B cell (primary cell): Measurements from ENCODE around the gene TAS1R1. TPM values are rescaled to one million over a fixed set of nuclear protein-coding genes. Genes with fewer than 3 reads are reported as not detected.

ENCODE experiments used
- ATAC-seq: fragments of 200-7000 bp; cut with Tn5 transposase; one replicate; pipeline ENCODE4 v1.10.0; 2021; ENCODE audit warnings: low read depth, mild to moderate bottlenecking, moderate number of reproducible peaks, moderate library complexity
- CTCF ChIA-PET: fragments of 350-600 bp; sonication (Branson Sonifier 250); formaldehyde crosslinking; loops from one replicate; lab custom pipeline; 2021; ENCODE audit warnings: antibody characterized with exemption, inconsistent platforms; lab: Charles Lee
- POLR2A ChIA-PET: fragments of 350-600 bp; sonication (Branson Sonifier 250); formaldehyde crosslinking; loops from one replicate; lab custom pipeline; 2021; ENCODE audit warnings: antibody characterized with exemption; lab: Charles Lee
- DNase-seq: peaks from one replicate; pipeline ENCODE4 v3.0.0; 2013
- H2AFZ ChIP-seq: 2 replicates; pipeline ENCODE4 v1.6.1; 2012; ENCODE audit warnings: mild to moderate bottlenecking, low read depth, low read length; ENCODE audit not compliant: insufficient read depth, poor library complexity, severe bottlenecking
- H3K27ac ChIP-seq, 2 donors: 1 replicate in 1 of 2; 2 replicates in 1 of 2; pipeline ENCODE4 v1.5.1; 2012 to 2013; ENCODE audit warnings: low read length in 2 of 2, mild to moderate bottlenecking in 2 of 2, moderate library complexity in 1 of 2
- H3K27me3 ChIP-seq, 4 experiments: fragments of 200-600 bp in 1 of 4; sonication (generic) in 1 of 4; replicated peaks in 1 of 4; 1 replicate in 2 of 4; 2 replicates in 2 of 4; pipeline versions ENCODE4 v1.6.1 to v1.7.0; 2013 to 2016; ENCODE audit warnings: low read length in 3 of 4, mild to moderate bottlenecking in 2 of 4, mixed read lengths in 1 of 4, moderate library complexity in 1 of 4; ENCODE audit not compliant: insufficient read depth in 4 of 4, control insufficient read depth in 3 of 4; ENCODE audit errors: control extremely low read depth in 1 of 4
- H3K36me3 ChIP-seq, 2 experiments: replicated peaks in 1 of 2; 1 replicate in 1 of 2; 2 replicates in 1 of 2; pipeline versions ENCODE4 v1.6.1 to v1.7.1; 2013; ENCODE audit warnings: low read length in 1 of 2; ENCODE audit not compliant: insufficient read depth in 2 of 2, control insufficient read depth in 1 of 2; ENCODE audit errors: control extremely low read depth in 1 of 2, extremely low read depth in 1 of 2
- H3K4me1 ChIP-seq, 2 donors: fragments of 200-600 bp in 1 of 2; sonication (generic) in 1 of 2; 1 replicate in 1 of 2; 2 replicates in 1 of 2; pipeline versions ENCODE4 v1.5.1 to v1.6.1; 2013 to 2017; ENCODE audit warnings: low read length in 2 of 2; ENCODE audit not compliant: control insufficient read depth in 2 of 2, insufficient read depth in 2 of 2
- H3K4me2 ChIP-seq: replicated peaks from 2 replicates; pipeline ENCODE3; 2012; ENCODE audit warnings: mild to moderate bottlenecking, low read depth, low read length; ENCODE audit not compliant: poor library complexity, severe bottlenecking
- H3K4me3 ChIP-seq, 5 experiments: fragments of 200-600 bp in 1 of 5; sonication (generic) in 1 of 5; 1 replicate in 3 of 5; 2 replicates in 2 of 5; pipeline versions ENCODE4 v1.5.1 to v1.7.0; 2011 to 2016; ENCODE audit warnings: low read length in 4 of 5, mild to moderate bottlenecking in 4 of 5, low read depth in 2 of 5, control low read depth in 1 of 5, moderate library complexity in 1 of 5; ENCODE audit not compliant: insufficient read depth in 1 of 5; ENCODE audit errors: control extremely low read depth in 1 of 5, extremely low read depth in 1 of 5
- H3K79me2 ChIP-seq: fragments of 200-600 bp; sonication (generic); one replicate; pipeline ENCODE4 v1.6.0; 2016; ENCODE audit warnings: low read length; ENCODE audit not compliant: control insufficient read depth, insufficient read depth
- H3K9ac ChIP-seq: fragments of 200-600 bp; sonication (generic); 2 replicates; pipeline ENCODE4 v1.6.1; 2017; ENCODE audit warnings: mild to moderate bottlenecking, low read length, moderate library complexity
- H3K9me3 ChIP-seq, 3 donors: one replicate each; pipeline versions ENCODE4 v1.6.1 to v1.7.1; 2013; ENCODE audit warnings: low read length in 2 of 3; ENCODE audit not compliant: control insufficient read depth in 2 of 3, insufficient read depth in 1 of 3; ENCODE audit errors: control extremely low read depth in 1 of 3
- H4K20me1 ChIP-seq: 2 replicates; pipeline ENCODE4 v1.6.0; 2012; ENCODE audit warnings: mild to moderate bottlenecking, low read length; ENCODE audit not compliant: insufficient read depth, control insufficient read depth, poor library complexity, severe bottlenecking
- H3K27ac Mint-ChIP-seq: one replicate; pipeline ENCODE4 v1.8.0; 2021; ENCODE audit warnings: mixed read lengths
- H3K27me3 Mint-ChIP-seq: one replicate; pipeline ENCODE4 v1.8.0; 2021; ENCODE audit warnings: mixed read lengths
- H3K4me1 Mint-ChIP-seq: one replicate; pipeline ENCODE4 v1.8.0; 2021; ENCODE audit warnings: mixed read lengths
- H3K4me3 Mint-ChIP-seq: one replicate; pipeline ENCODE4 v1.8.0; 2021; ENCODE audit warnings: mixed read lengths
- H3K9me3 Mint-ChIP-seq: one replicate; pipeline ENCODE4 v1.8.0; 2022; ENCODE audit warnings: mixed read lengths; ENCODE audit not compliant: insufficient read depth
- EZH2 ChIP-seq: IDR thresholded peaks from 2 replicates; pipeline ENCODE4 v1.6.1; 2012; ENCODE audit warnings: borderline replicate concordance, low read depth, mild to moderate bottlenecking, moderate library complexity, low read length; ENCODE audit not compliant: insufficient read depth, poor library complexity, severe bottlenecking
- WGBS: methylation state at CpG from one replicate; pipeline ENCODE4 v1.1.5; 2013; ENCODE audit warnings: missing lambda C conversion rate; ENCODE audit not compliant: insufficient coverage; 5-methylcytosine and 5-hydroxymethylcytosine counted together
- intact Hi-C: fragments of 100-400 bp; cut with micrococcal nuclease; formaldehyde crosslinking; loops from one replicate; pipeline ENCODE4 v1.10.0; 2022
- polyA plus RNA-seq: library from polyadenylated mRNA; depleted of rRNA; stranded (reverse); fragments of >200 nt; gene quantifications from 2 replicates; pipeline ENCODE4 v1.2.3, GENCODE V29; 2012
- total RNA-seq, 2 donors: library from RNA; stranded (reverse); fragments of 120-200 nt in 1 of 2; gene quantifications; 1 replicate in 1 of 2; 2 replicates in 1 of 2; pipeline versions ENCODE4 v1.2.3 to v1.2.4, GENCODE V29; 2013 to 2022
- TF ChIP-seq, protein P1 (sequence below): fragments of 200-600 bp; IDR thresholded peaks from one replicate; pipeline ENCODE4 v1.8.0; 2022; ENCODE audit warnings: antibody characterized with exemption, mild to moderate bottlenecking

Gene TAS1R1
- total and polyA plus RNA-seq, 2 donors (not counting 1 experiment from before 2014, with no cell fraction given), result 0.09 TPM; not detected in 1

DNA sequence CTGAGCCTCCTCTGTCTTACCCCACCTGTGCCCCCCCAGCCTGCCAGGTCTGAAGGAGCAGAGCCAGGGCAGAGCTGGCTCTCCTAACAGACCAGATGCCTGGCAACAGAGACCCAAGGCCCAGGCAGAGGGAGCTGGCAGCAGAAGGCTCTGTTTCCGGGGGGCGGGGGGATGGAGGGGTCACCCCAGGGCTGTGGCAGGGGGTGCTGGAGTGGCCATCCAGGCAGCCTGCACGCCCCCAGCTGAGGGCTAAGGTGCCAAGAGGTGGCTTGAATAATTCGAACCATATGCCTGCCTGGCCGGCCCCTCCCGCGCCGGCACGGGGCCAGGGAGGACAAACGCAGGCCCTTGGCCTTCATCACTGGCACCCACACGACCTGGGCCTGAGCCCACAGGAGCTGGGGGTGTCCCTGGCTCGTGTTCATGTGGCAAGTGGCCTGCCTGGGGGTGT is 47.6 kb upstream of the TAS1R1 start:
- no peak overlapping the region for H3K27ac Mint-ChIP-seq
- ATAC-seq (no peak), DNase-seq (no peak)

DNA sequence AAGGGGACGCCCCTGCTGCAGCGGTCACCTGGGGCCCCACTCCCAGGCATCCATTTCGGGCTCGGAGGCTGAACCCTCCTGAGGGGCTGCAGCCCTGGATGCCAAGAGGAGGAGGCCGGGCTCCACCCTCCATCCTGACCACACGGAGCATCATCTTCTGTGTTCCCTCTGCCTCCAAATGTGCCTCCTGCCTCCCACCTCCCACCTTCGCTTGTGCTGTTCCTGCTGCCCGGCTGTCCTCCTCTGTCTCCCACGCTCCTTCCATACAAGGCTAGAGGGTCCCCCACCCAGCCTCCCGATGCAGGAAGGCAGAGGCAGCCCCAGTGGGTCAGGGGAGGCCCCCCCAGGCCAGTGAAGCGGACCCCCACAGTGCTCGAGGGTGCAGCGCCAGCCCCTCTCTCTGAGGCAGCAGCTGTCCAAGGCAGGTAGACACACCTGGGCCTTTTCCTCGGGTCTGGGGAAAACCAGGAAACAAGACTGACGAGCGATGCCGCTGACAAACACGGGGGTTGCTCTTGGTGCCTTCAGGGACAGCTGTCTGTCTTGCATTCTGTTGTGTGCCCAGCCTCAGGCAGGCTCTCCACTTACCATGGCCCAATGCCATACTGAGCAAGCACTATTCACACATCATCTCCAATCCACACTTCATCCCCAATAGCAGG is 46.8 kb upstream of the TAS1R1 start:
- Histone ChIP-seq H3K27me3 (peaks cover 0 to 2% (median 0%) of the 10 kb centered on the region in 4 experiments), H3K79me2 (no peaks in the 10 kb centered on the region), H3K9me3 (no peaks in the 10 kb centered on the region), H3K9ac (no peak overlapping the region), H3K4me2 (no peak overlapping the region), H3K4me3 (no peak overlapping the region), H3K36me3 (no peaks in the 10 kb centered on the region), H3K4me1 (peaks cover 0 to 10% of the 10 kb centered on the region in 2 donors), H4K20me1 (no peaks in the 10 kb centered on the region), H2AFZ (no peak overlapping the region), H3K27ac (no peak overlapping the region)
- DNase-seq (no peak), ATAC-seq (no peak)
- peaks cover 10% of the 10 kb centered on the region for H3K27me3 Mint-ChIP-seq
- ChIA-PET CTCF (no interaction called here), POLR2A (no interaction called here)
- no peak overlapping the region for H3K27ac Mint-ChIP-seq
- intact Hi-C loops, result no loop called here
- no peak overlapping the region for H3K4me3 Mint-ChIP-seq
- H3K4me1 Mint-ChIP-seq, result no peaks in the 10 kb centered on the region
- 86% methylated on average over 17 of the region's 18 CpGs for WGBS
- TF ChIP-seq EZH2, result no peak
- TF ChIP-seq, protein P1, sequence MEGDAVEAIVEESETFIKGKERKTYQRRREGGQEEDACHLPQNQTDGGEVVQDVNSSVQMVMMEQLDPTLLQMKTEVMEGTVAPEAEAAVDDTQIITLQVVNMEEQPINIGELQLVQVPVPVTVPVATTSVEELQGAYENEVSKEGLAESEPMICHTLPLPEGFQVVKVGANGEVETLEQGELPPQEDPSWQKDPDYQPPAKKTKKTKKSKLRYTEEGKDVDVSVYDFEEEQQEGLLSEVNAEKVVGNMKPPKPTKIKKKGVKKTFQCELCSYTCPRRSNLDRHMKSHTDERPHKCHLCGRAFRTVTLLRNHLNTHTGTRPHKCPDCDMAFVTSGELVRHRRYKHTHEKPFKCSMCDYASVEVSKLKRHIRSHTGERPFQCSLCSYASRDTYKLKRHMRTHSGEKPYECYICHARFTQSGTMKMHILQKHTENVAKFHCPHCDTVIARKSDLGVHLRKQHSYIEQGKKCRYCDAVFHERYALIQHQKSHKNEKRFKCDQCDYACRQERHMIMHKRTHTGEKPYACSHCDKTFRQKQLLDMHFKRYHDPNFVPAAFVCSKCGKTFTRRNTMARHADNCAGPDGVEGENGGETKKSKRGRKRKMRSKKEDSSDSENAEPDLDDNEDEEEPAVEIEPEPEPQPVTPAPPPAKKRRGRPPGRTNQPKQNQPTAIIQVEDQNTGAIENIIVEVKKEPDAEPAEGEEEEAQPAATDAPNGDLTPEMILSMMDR, result no peak
- no peaks in the 10 kb centered on the region for H3K9me3 Mint-ChIP-seq

More for the DNA sequence above, 47.6 kb upstream of the TAS1R1 start:
- peaks cover 10% of the 10 kb centered on the region for H3K27me3 Mint-ChIP-seq
- Histone ChIP-seq H3K4me2 (no peak overlapping the region), H3K79me2 (no peaks in the 10 kb centered on the region), H3K4me1 (peaks cover 0 to 10% of the 10 kb centered on the region in 2 donors), H3K4me3 (no peak overlapping the region), H3K36me3 (no peaks in the 10 kb centered on the region), H3K9ac (no peak overlapping the region), H3K27me3 (peaks cover 0 to 2% (median under 1%) of the 10 kb centered on the region in 4 experiments), H3K27ac (no peak overlapping the region), H3K9me3 (no peaks in the 10 kb centered on the region), H4K20me1 (no peaks in the 10 kb centered on the region), H2AFZ (no peak overlapping the region)
- TF ChIP-seq EZH2, result no peak
- TF ChIP-seq, protein P1, result no peak
- H3K4me1 Mint-ChIP-seq, result no peaks in the 10 kb centered on the region
- POLR2A ChIA-PET, result no interaction called here
- CTCF ChIA-PET, result interaction anchor here (1.1 to 1.4 kb wide), 2 partner anchors 17 to 137 kb away, joined by 3 to 4 read pairs; no protein-coding TSS in a partner anchor
- 93% methylated on average over 10 of the region's 12 CpGs for WGBS
- H3K4me3 Mint-ChIP-seq, result no peak overlapping the region
- no peaks in the 10 kb centered on the region for H3K9me3 Mint-ChIP-seq
- intact Hi-C loops, result no loop called here
